ENCODE measurements around the gene HS3ST3A1. TPM values are rescaled to one million over a fixed set of nuclear protein-coding genes. Genes with fewer than 3 reads are reported as not detected.

The HS3ST3A1 gene
- total and polyA plus RNA-seq, 2 of the 8 experiments (the other 6 are each of a cell fraction or from before 2014, with no cell fraction given) = 5.4 to 5.7 TPM

DNA sequence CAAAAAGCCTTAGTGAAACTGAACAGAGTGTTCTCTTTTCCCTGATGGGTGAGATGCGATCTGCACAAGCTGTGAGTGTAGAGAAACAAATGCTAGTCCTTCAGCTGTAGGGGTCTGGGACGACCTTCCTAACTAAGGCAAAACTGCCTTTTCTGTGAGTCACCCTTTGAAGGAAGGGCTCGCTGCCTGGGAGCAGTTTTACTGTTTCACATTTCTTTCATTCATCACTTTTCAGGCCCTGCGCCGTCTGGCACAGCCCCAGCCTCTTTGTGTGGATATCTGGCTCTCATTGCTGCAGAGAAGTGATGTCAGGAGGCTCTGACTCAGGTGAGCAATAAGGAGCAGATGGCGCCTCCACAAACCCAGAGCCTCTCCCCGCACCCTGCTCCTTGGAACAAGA lies 57.4 kb downstream of the HS3ST3A1 start (continued):
- TF ChIP-seq, protein P1, sequence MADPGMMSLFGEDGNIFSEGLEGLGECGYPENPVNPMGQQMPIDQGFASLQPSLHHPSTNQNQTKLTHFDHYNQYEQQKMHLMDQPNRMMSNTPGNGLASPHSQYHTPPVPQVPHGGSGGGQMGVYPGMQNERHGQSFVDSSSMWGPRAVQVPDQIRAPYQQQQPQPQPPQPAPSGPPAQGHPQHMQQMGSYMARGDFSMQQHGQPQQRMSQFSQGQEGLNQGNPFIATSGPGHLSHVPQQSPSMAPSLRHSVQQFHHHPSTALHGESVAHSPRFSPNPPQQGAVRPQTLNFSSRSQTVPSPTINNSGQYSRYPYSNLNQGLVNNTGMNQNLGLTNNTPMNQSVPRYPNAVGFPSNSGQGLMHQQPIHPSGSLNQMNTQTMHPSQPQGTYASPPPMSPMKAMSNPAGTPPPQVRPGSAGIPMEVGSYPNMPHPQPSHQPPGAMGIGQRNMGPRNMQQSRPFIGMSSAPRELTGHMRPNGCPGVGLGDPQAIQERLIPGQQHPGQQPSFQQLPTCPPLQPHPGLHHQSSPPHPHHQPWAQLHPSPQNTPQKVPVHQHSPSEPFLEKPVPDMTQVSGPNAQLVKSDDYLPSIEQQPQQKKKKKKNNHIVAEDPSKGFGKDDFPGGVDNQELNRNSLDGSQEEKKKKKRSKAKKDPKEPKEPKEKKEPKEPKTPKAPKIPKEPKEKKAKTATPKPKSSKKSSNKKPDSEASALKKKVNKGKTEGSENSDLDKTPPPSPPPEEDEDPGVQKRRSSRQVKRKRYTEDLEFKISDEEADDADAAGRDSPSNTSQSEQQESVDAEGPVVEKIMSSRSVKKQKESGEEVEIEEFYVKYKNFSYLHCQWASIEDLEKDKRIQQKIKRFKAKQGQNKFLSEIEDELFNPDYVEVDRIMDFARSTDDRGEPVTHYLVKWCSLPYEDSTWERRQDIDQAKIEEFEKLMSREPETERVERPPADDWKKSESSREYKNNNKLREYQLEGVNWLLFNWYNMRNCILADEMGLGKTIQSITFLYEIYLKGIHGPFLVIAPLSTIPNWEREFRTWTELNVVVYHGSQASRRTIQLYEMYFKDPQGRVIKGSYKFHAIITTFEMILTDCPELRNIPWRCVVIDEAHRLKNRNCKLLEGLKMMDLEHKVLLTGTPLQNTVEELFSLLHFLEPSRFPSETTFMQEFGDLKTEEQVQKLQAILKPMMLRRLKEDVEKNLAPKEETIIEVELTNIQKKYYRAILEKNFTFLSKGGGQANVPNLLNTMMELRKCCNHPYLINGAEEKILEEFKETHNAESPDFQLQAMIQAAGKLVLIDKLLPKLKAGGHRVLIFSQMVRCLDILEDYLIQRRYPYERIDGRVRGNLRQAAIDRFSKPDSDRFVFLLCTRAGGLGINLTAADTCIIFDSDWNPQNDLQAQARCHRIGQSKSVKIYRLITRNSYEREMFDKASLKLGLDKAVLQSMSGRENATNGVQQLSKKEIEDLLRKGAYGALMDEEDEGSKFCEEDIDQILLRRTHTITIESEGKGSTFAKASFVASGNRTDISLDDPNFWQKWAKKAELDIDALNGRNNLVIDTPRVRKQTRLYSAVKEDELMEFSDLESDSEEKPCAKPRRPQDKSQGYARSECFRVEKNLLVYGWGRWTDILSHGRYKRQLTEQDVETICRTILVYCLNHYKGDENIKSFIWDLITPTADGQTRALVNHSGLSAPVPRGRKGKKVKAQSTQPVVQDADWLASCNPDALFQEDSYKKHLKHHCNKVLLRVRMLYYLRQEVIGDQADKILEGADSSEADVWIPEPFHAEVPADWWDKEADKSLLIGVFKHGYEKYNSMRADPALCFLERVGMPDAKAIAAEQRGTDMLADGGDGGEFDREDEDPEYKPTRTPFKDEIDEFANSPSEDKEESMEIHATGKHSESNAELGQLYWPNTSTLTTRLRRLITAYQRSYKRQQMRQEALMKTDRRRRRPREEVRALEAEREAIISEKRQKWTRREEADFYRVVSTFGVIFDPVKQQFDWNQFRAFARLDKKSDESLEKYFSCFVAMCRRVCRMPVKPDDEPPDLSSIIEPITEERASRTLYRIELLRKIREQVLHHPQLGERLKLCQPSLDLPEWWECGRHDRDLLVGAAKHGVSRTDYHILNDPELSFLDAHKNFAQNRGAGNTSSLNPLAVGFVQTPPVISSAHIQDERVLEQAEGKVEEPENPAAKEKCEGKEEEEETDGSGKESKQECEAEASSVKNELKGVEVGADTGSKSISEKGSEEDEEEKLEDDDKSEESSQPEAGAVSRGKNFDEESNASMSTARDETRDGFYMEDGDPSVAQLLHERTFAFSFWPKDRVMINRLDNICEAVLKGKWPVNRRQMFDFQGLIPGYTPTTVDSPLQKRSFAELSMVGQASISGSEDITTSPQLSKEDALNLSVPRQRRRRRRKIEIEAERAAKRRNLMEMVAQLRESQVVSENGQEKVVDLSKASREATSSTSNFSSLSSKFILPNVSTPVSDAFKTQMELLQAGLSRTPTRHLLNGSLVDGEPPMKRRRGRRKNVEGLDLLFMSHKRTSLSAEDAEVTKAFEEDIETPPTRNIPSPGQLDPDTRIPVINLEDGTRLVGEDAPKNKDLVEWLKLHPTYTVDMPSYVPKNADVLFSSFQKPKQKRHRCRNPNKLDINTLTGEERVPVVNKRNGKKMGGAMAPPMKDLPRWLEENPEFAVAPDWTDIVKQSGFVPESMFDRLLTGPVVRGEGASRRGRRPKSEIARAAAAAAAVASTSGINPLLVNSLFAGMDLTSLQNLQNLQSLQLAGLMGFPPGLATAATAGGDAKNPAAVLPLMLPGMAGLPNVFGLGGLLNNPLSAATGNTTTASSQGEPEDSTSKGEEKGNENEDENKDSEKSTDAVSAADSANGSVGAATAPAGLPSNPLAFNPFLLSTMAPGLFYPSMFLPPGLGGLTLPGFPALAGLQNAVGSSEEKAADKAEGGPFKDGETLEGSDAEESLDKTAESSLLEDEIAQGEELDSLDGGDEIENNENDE (IDR thresholded peaks at IDR 0.05; ENCODE audit: insufficient replicate concordance, low read length) = no peak
- TF ChIP-seq JUN (IDR thresholded peaks at IDR 0.05; ENCODE audit: low read depth, low read length) (no peak), SP2 (IDR thresholded peaks at IDR 0.05; ENCODE audit: low read length) (no peak), POLR2A (IDR thresholded peaks at IDR 0.05; ENCODE audit: control extremely low read depth in 1 of 2, low read depth in 2 of 2, low read length in 2 of 2) (no peak), NRF1 (IDR thresholded peaks at IDR 0.05; ENCODE audit: low read depth, low read length) (no peak), TCF12 (IDR thresholded peaks at IDR 0.05; ENCODE audit: low read depth, low read length) (no peak), PHF8 (conservative IDR thresholded peaks at IDR 0.05; ENCODE audit: low read depth, low read length) (no peak)
